PC-9 (cell line): ENCODE data around the gene CAPN10. TPM values are rescaled to one million over a fixed set of nuclear protein-coding genes. Genes with fewer than 3 reads are reported as not detected.
A peak's percentile ranks its signal among the peaks of the same experiment; 100 is the strongest.

ENCODE experiments used
- BruUV-seq: library from RNA; stranded (reverse); fragments of 400-500 nt; replicated peaks from 2 replicates; lab custom pipeline; 2021; lab: Mats Ljungman, UMichigan
- CTCF ChIA-PET: fragments of 300-600 bp; sonication (Branson Sonifier 250); formaldehyde crosslinking; loops from one replicate; lab custom pipeline; 2022; ENCODE audit warnings: antibody characterized with exemption; lab: Charles Lee
- POLR2A ChIA-PET: fragments of 300-600 bp; sonication (Branson Sonifier 250); formaldehyde crosslinking; loops from one replicate; lab custom pipeline; 2022; ENCODE audit warnings: antibody characterized with exemption; ENCODE audit not compliant: unreplicated experiment; lab: Charles Lee
- DNase-seq, 2 experiments: peaks; one replicate each; pipeline versions ENCODE4 v3.0.0 to v3.0.0-alpha.2; 2015 to 2022; ENCODE audit warnings: mixed read lengths in 1 of 2
- H2AFZ ChIP-seq: fragments of 200-600 bp; sonication (generic); 2 replicates; pipeline ENCODE4 v1.8.1; 2017; ENCODE audit warnings: antibody characterized with exemption
- H3F3A ChIP-seq: fragments of 200-600 bp; sonication (generic); 2 replicates; pipeline ENCODE4 v1.8.1; 2017; ENCODE audit warnings: antibody characterized with exemption, mild to moderate bottlenecking, low read depth; ENCODE audit not compliant: insufficient read depth
- H3K27ac ChIP-seq: fragments of 200-600 bp; sonication (generic); 2 replicates; pipeline ENCODE4 v1.6.1; 2016; ENCODE audit warnings: mixed run types
- H3K27me3 ChIP-seq: fragments of 200-600 bp; sonication (generic); 2 replicates; pipeline ENCODE4 v1.6.1; 2016; ENCODE audit warnings: low read depth, mixed run types; ENCODE audit not compliant: insufficient read depth
- H3K36me3 ChIP-seq: fragments of 200-600 bp; sonication (generic); 2 replicates; pipeline ENCODE4 v1.6.1; 2016; ENCODE audit warnings: low read depth, mixed run types
- H3K4me1 ChIP-seq: fragments of 200-600 bp; sonication (generic); replicated peaks from 2 replicates; pipeline ENCODE4 v1.6.1; 2016; ENCODE audit warnings: mixed run types; ENCODE audit not compliant: insufficient read depth
- H3K4me2 ChIP-seq: fragments of 200-600 bp; sonication (generic); 2 replicates; pipeline ENCODE4 v1.6.1; 2017; ENCODE audit warnings: mixed run types
- H3K4me3 ChIP-seq: fragments of 200-600 bp; sonication (generic); 2 replicates; pipeline ENCODE4 v1.6.1; 2016; ENCODE audit warnings: mixed run types
- H3K79me2 ChIP-seq: fragments of 200-600 bp; sonication (generic); 2 replicates; pipeline ENCODE4 v1.6.1; 2017; ENCODE audit warnings: low read depth, mixed run types
- H3K9me2 ChIP-seq: fragments of 200-600 bp; sonication (generic); 2 replicates; pipeline ENCODE4 v1.8.1; 2017; ENCODE audit warnings: mild to moderate bottlenecking; ENCODE audit not compliant: insufficient read depth
- H3K9me3 ChIP-seq: fragments of 200-600 bp; sonication (generic); 2 replicates; pipeline ENCODE4 v1.8.1; 2016; ENCODE audit warnings: low read depth; ENCODE audit not compliant: insufficient read depth
- H4K20me1 ChIP-seq: fragments of 200-600 bp; sonication (generic); 2 replicates; pipeline ENCODE4 v1.8.1; 2017; ENCODE audit not compliant: insufficient read depth
- EZH2 ChIP-seq: fragments of 200-600 bp; sonication (generic); IDR thresholded peaks from 2 replicates; pipeline ENCODE4 v1.8.0; 2017; ENCODE audit warnings: antibody characterized with exemption, low read depth
- intact Hi-C: fragments of 100-400 bp; cut with micrococcal nuclease; formaldehyde crosslinking; loops from one replicate; pipeline ENCODE4 v1.10.0; 2022; ENCODE audit not compliant: unreplicated experiment
- total RNA-seq: library from RNA; stranded (reverse); gene quantifications from 2 replicates; pipeline ENCODE4 v1.2.3, GENCODE V29; 2021
- TF ChIP-seq, protein P1 (sequence below): fragments of 200-600 bp; sonication (generic); conservative IDR thresholded peaks from 2 replicates; pipeline ENCODE4 v1.6.1; 2017; ENCODE audit warnings: mixed run types, antibody characterized with exemption, mild to moderate bottlenecking, moderate library complexity

Gene CAPN10
- total RNA-seq, 1 experiment from 2014 or later, result 49.8 TPM

DNA sequence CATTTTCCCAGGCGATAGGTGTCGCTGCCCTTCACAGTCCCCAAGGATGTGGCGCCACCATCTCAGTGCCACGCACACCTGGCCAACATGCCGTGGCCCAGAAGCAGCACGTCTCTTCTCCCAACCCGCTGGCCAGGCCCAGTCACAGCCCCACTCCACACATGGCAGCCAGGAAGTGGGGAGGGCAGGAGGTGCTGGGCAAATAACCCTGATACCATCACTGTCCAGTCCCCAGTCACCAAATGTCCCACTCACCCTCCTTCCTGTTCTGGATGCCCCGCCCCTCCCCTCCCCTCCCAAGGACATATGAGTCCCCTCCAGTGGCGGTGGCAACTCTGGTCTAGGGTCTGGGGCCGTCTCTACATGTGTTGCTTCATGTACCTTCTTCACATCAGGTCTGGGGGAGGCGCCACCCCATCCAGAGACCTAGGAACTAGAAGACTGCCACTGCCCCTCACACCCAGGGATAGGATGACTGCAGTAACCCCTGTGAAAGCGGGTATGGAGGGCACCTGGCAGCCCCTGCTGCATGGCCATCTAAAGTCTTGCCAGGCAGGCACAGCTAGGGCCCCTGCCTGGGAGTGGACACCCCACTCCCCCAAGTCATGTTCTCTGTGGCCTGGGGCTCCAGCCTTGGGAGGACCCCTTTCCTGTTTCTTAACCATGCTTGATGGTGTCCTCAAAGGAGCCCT is 7.3 kb upstream of the CAPN10 start:
- Histone ChIP-seq H3K27me3 (no peaks in the 10 kb centered on the region), H3K36me3 (peaks cover 9% of the 10 kb centered on the region), H3K79me2 (peaks cover 74% of the 10 kb centered on the region), H3F3A (peaks cover 51% of the 10 kb centered on the region), H2AFZ (no peak overlapping the region), H3K9me2 (no peaks in the 10 kb centered on the region), H4K20me1 (peaks cover 63% of the 10 kb centered on the region), H3K27ac (peak overlapping the region; percentile 98), H3K9me3 (no peaks in the 10 kb centered on the region), H3K4me2 (peak overlapping the region; percentile 83), H3K4me3 (peak overlapping the region; percentile 46; the same call in 1 of the 2 replicates), H3K4me1 (peaks cover 52% of the 10 kb centered on the region)
- DNase-seq, result no peak
- intact Hi-C loops, result loop anchor here (1.0 kb wide), 2 partner anchors 13 to 18 kb away; no protein-coding TSS in a partner anchor
- no TSS peak for BruUV-seq
- ChIA-PET POLR2A (interaction anchor here (0.7 to 1.4 kb wide), 3 partner anchors 13 to 18 kb away, joined by 7 to 24 read pairs (median 8); no protein-coding TSS in a partner anchor), CTCF (interaction anchor here (0.6 to 2.0 kb wide), 5 partner anchors 11 to 122 kb away, joined by 3 to 34 read pairs (median 4); no protein-coding TSS in a partner anchor)
- no peak for TF ChIP-seq EZH2
- TF ChIP-seq, protein P1, sequence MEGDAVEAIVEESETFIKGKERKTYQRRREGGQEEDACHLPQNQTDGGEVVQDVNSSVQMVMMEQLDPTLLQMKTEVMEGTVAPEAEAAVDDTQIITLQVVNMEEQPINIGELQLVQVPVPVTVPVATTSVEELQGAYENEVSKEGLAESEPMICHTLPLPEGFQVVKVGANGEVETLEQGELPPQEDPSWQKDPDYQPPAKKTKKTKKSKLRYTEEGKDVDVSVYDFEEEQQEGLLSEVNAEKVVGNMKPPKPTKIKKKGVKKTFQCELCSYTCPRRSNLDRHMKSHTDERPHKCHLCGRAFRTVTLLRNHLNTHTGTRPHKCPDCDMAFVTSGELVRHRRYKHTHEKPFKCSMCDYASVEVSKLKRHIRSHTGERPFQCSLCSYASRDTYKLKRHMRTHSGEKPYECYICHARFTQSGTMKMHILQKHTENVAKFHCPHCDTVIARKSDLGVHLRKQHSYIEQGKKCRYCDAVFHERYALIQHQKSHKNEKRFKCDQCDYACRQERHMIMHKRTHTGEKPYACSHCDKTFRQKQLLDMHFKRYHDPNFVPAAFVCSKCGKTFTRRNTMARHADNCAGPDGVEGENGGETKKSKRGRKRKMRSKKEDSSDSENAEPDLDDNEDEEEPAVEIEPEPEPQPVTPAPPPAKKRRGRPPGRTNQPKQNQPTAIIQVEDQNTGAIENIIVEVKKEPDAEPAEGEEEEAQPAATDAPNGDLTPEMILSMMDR, result no peak

DNA sequence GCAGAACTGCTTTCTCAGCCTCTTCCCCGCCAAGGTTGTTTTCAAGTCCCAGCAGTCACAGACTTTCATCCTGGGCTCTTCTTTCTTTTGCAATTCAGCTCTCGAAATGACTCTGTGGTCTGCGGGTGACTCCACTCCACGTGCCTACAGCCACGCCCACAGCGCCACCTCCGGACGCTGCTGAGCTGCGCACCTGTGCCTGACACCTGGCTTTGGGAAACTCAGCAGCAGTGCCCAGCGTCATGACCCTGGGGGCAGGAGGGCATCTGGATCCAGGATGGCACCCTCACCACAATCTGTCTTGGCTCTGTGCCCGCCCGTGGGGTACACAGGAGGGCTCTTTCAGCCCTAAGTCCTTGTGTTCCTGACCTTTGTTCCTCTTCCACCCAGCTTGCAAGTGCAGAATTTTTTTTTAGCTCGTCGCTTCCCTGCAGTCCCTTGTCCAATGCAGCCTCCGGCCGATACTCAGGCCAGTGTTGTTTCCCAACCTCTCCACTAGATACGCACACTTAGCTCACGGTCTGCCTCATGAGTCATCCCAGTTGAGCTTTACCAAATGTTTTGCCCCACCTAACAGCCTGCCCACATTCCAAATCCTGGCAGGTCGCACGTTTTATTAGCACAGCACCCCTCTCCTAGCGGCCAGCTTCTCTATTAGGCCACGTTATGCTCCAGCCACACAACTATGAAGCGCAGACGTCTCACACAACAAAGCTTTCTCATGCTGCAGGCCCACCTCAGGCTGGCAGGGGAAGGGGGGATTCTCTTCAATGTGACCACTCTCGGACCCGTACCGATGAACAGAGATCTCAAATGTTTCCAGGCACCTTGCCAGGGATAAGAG is 6.5 kb upstream of the CAPN10 start:
- no TSS peak for BruUV-seq

More for the DNA sequence above, 6.5 kb upstream of the CAPN10 start:
- Histone ChIP-seq H3K9me2 (no peaks in the 10 kb centered on the region), H2AFZ (no peak overlapping the region), H3K27me3 (no peaks in the 10 kb centered on the region), H4K20me1 (peaks cover 59% of the 10 kb centered on the region), H3F3A (peaks cover 54% of the 10 kb centered on the region), H3K79me2 (peaks cover 82% of the 10 kb centered on the region), H3K4me1 (peaks cover 60% of the 10 kb centered on the region), H3K9me3 (no peaks in the 10 kb centered on the region), H3K4me3 (peak overlapping the region; percentile 46; the same call in 1 of the 2 replicates), H3K36me3 (peaks cover 9% of the 10 kb centered on the region), H3K4me2 (peak overlapping the region; percentile 83), H3K27ac (peak overlapping the region; percentile 98)
- TF ChIP-seq, protein P1, result peak; percentile 97
- no peak for TF ChIP-seq EZH2
- DNase-seq, result peak; percentile 97 to 99
- intact Hi-C loops, result loop anchor here (1.0 kb wide), 2 partner anchors 14 to 19 kb away; no protein-coding TSS in a partner anchor
- ChIA-PET CTCF (interaction anchor here (0.5 to 2.0 kb wide), 9 partner anchors 8 to 346 kb away, joined by 3 to 34 read pairs (median 4); no protein-coding TSS in a partner anchor), POLR2A (interaction anchor here (0.5 to 1.4 kb wide), 9 partner anchors 14 to 1355 kb away, joined by 3 to 24 read pairs (median 4); no protein-coding TSS in a partner anchor)
